A549 treated with GW870086 at 1 μM for 4 hours (cell line): ENCODE results near the gene RSPRY1. TPM values are rescaled to one million over a fixed set of nuclear protein-coding genes. Genes with fewer than 3 reads are reported as not detected.

Experiments used
- total RNA-seq: library from RNA; stranded (reverse); fragments of 200-300 nt; extraction: Qiagen RNA extraction; gene quantifications from 5 replicates; pipeline ENCODE4 v1.2.3, GENCODE V29; 2022; ENCODE audit warnings: low read depth

RSPRY1 gene
- 34.6 to 42.8 TPM (median 40.6 TPM) in 5 replicates for total RNA-seq

GRCh38 chr16:57185945-57186871 is at the start of gene RSPRY1, which contains the start of gene PSME3IP1:
Gene RSPRY1 (plus strand): TSS chr16:57186329. CDS start chr16:57204659, 18,330 bp downstream.
Gene PSME3IP1 (minus strand): TSS chr16:57186039. CDS start chr16:57173854, 12,185 bp downstream.

GRCh38 chr16:57244767-57245471 is 58.8 kb downstream of the RSPRY1 start, which contains the start of gene ARL2BP:
Gene ARL2BP (plus strand): TSS chr16:57245259. CDS start chr16:57245368, 109 bp downstream.

GRCh38 chr16:57284209-57284951 is 98.3 kb downstream of the RSPRY1 start, which contains the start of gene PLLP:
Gene PLLP (minus strand): TSS chr16:57284672. CDS start chr16:57284540, 132 bp downstream.

Other genes starting within 250 kb of the RSPRY1 start
- gene CETP, start 224.4 kb upstream of the RSPRY1 start, total RNA-seq: not detected in 5 replicates
- gene NLRC5, start 196.8 kb upstream of the RSPRY1 start, total RNA-seq: 3.3 to 4.9 TPM (median 4.1 TPM) in 5 replicates
- 38.1 to 47.9 TPM (median 45.5 TPM) in 5 replicates for gene CPNE2, start 93.7 kb upstream of the RSPRY1 start, total RNA-seq
- 84.2 to 108 TPM (median 86.9 TPM) in 5 replicates for gene PSME3IP1, start 290 bp upstream of the RSPRY1 start, total RNA-seq
- 70.8 to 83.4 TPM (median 79.2 TPM) in 5 replicates for gene ARL2BP, start 58.9 kb downstream of the RSPRY1 start, total RNA-seq
- 1.4 to 3.0 TPM (median 1.5 TPM) in 5 replicates for gene PLLP, start 98.3 kb downstream of the RSPRY1 start, total RNA-seq
- gene CCL22, start 172.5 kb downstream of the RSPRY1 start, total RNA-seq: 0.03 to 0.09 TPM (median 0.07 TPM) in 3 of 5 replicates, not detected in the others
- 0.05 to 0.28 TPM (median 0.10 TPM) in 5 replicates for gene CX3CL1, start 186.2 kb downstream of the RSPRY1 start, total RNA-seq
- not detected in 5 replicates for gene CCL17, start 218.4 kb downstream of the RSPRY1 start, total RNA-seq